ENCODE results near the gene ANKMY2. TPM values are rescaled to one million over a fixed set of nuclear protein-coding genes. Genes with fewer than 3 reads are reported as not detected.
"Not testable (repeated sequence)": the region's sequence is repeated elsewhere in the genome, so short reads cannot be mapped to it uniquely, and the experiment has no call there.

The ANKMY2 gene
- total and polyA plus RNA-seq, 5 donors from 2014 or later, result 12.1 to 24.2 (median 19.2) TPM

DNA sequence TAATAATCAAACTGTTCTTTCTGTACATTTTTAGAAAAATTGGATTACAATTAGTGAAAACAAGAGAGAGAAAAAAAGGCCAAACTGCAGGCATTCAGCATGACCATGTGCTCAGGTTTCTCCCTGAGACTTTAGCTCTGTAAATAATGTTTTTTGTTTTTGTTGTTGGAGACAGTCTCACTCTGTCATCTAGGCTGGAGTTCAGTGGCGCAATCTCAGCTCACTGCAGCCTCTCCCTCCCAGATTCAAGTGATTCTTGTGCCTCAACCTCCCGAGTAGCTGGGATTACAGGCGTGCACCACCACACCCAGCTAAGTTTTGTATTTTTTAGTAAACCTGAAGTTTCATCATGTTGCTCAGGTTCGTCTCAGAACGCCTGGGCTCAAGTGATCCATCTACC is 23.4 kb upstream of the ANKMY2 start:
- Histone ChIP-seq H3K27ac (ENCODE audit: insufficient read depth, low read length, poor library complexity, severe bottlenecking) (no peak overlapping the region), H3K9me3 (ENCODE audit: control insufficient read depth in 2 of 2, low read length in 2 of 2) (no peaks in the 10 kb centered on the region), H3K36me3 (ENCODE audit: control insufficient read depth, insufficient read depth, low read length) (peaks cover 15% of the 10 kb centered on the region), H3K4me1 (ENCODE audit: control insufficient read depth, insufficient read depth, low read length, poor library complexity, severe bottlenecking) (no peaks in the 10 kb centered on the region), H3K27me3 (ENCODE audit: control insufficient read depth, insufficient read depth, low read length) (no peaks in the 10 kb centered on the region), H3K4me3 (ENCODE audit: low read depth, low read length) (no peak overlapping the region)
- H3K27ac Mint-ChIP-seq, result no peak overlapping the region
- DNase-seq (no peak), ATAC-seq (ENCODE audit: low read depth in 2 of 2) (no peak)
- peaks cover 13 to 28% (median 20%) of the 10 kb centered on the region in 4 donors for H3K4me1 Mint-ChIP-seq
- H3K27me3 Mint-ChIP-seq, result no peaks in the 10 kb centered on the region
- H3K4me3 Mint-ChIP-seq, result no peak overlapping the region
- peaks cover 51% of the 10 kb centered on the region for H3K36me3 Mint-ChIP-seq
- peaks cover 0 to 4% (median 0%) of the 10 kb centered on the region in 7 donors for H3K9me3 Mint-ChIP-seq

DNA sequence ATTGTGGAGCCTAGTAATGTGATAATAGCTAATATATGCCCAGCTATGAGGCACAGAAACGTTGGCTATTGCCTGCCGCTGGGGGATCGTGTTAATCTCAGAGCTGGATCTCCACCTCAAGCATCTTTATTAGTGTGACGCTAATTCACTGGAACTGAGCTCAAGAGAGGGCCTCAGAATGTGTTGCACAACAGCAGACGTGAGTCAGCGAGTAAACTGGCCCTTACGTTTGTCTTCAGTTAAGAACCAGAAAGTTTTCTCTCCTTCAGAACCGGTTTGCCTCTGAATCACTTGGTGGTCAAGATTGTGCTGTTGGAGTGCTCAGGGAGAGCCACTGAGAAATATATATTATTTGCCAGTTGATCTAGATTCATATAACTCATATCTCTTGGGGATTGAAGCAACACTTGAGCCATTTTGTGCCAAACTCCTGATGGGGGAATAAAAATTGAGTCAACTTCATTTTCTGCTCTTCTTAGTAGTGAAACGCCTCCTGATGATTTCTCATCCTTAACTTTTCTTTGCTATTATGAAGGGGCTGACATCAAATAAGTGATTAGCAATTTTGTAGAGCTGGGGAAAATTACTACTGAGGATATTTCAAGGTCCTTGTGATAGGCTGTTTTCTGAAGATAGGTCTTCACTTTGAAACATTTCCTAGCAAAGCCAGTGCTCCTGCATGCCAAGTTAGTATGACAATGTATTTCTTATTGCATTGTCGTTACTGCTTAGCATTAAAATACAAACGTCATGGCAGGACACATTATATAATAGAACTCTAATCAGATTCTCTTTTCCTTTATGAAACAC is 22.7 kb upstream of the ANKMY2 start:
- peaks cover 0 to 4% (median 0%) of the 10 kb centered on the region in 7 donors for H3K9me3 Mint-ChIP-seq
- ATAC-seq (ENCODE audit: low read depth in 2 of 2), result no peak
- H3K36me3 ChIP-seq (ENCODE audit: control insufficient read depth, insufficient read depth, low read length), result peaks cover 15% of the 10 kb centered on the region
- H3K27me3 Mint-ChIP-seq, result no peaks in the 10 kb centered on the region
- peaks cover 13 to 29% (median 24%) of the 10 kb centered on the region in 4 donors for H3K4me1 Mint-ChIP-seq
- H3K36me3 Mint-ChIP-seq, result peaks cover 50% of the 10 kb centered on the region
- DNase-seq, result no peak
- H3K4me3 Mint-ChIP-seq, result no peak overlapping the region
- H3K27me3 ChIP-seq (ENCODE audit: control insufficient read depth, insufficient read depth, low read length), result no peaks in the 10 kb centered on the region
- no peaks in the 10 kb centered on the region for H3K9me3 ChIP-seq (ENCODE audit: control insufficient read depth in 2 of 2, low read length in 2 of 2)
- no peaks in the 10 kb centered on the region for H3K4me1 ChIP-seq (ENCODE audit: control insufficient read depth, insufficient read depth, low read length, poor library complexity, severe bottlenecking)
- H3K4me3 ChIP-seq (ENCODE audit: low read depth, low read length), result no peak overlapping the region
- H3K27ac Mint-ChIP-seq, result peak overlapping the region in 1 of 3 donors; percentile 49
- no peak overlapping the region for H3K27ac ChIP-seq (ENCODE audit: insufficient read depth, low read length, poor library complexity, severe bottlenecking)

DNA sequence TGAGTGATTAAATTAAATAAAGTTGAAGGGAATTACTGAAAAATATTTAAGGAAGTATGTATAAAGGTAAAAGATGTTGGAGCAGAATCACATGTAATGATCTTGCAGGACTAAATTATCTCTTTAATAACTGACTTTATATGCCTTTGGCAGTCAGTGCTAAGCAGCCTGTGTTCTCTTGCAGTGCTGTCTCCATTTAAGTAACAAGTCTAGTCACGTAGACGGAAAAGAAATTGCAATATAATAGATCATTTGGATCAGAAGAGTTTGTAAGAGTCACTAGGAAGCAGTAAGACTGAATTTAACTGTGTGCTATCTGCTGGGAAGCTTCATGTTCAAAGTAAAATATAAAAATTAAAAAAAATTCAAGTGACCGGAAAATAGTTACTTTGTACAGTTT is 21.8 kb upstream of the ANKMY2 start:
- Mint-ChIP-seq H3K27ac (no peak overlapping the region), H3K4me3 (no peak overlapping the region), H3K27me3 (no peaks in the 10 kb centered on the region), H3K9me3 (peaks cover 0 to 2% (median 0%) of the 10 kb centered on the region in 7 donors), H3K4me1 (peaks cover 17 to 29% (median 29%) of the 10 kb centered on the region in 4 donors), H3K36me3 (peaks cover 44% of the 10 kb centered on the region)
- H3K9me3 ChIP-seq (ENCODE audit: control insufficient read depth in 2 of 2, low read length in 2 of 2), result no peaks in the 10 kb centered on the region
- H3K27ac ChIP-seq (ENCODE audit: insufficient read depth, low read length, poor library complexity, severe bottlenecking), result no peak overlapping the region
- H3K4me1 ChIP-seq (ENCODE audit: control insufficient read depth, insufficient read depth, low read length, poor library complexity, severe bottlenecking), result no peaks in the 10 kb centered on the region
- peaks cover 15% of the 10 kb centered on the region for H3K36me3 ChIP-seq (ENCODE audit: control insufficient read depth, insufficient read depth, low read length)
- DNase-seq (no peak), ATAC-seq (ENCODE audit: low read depth in 2 of 2) (no peak)
- no peaks in the 10 kb centered on the region for H3K27me3 ChIP-seq (ENCODE audit: control insufficient read depth, insufficient read depth, low read length)
- no peak overlapping the region for H3K4me3 ChIP-seq (ENCODE audit: low read depth, low read length)

DNA sequence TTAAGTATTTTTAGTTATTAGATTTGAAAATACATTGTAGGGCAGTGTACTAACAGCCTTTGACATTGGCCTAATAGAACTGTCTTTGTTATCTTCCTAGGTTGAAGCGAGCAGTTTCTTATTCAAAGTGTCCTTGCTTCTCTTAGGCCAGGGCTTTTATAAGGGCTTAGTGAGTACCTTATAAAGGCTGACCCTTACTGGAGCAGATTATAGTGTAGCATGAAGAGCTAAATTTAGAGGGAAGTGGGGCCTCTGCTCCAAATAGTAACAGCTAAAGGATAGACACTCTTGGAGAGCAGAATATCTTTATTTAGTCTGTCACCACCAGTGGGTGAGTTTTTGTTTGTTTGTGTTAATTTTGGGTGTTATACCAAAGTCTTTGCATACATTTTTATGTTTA is 16.4 kb upstream of the ANKMY2 start:
- peaks cover 5% of the 10 kb centered on the region for H3K4me1 ChIP-seq (ENCODE audit: control insufficient read depth, insufficient read depth, low read length, poor library complexity, severe bottlenecking)
- peaks cover 7% of the 10 kb centered on the region for H3K36me3 ChIP-seq (ENCODE audit: control insufficient read depth, insufficient read depth, low read length)
- no peak overlapping the region for H3K27ac ChIP-seq (ENCODE audit: insufficient read depth, low read length, poor library complexity, severe bottlenecking)
- H3K4me3 ChIP-seq (ENCODE audit: low read depth, low read length), result no peak overlapping the region
- Mint-ChIP-seq H3K36me3 (peaks cover 7% of the 10 kb centered on the region), H3K27me3 (no peaks in the 10 kb centered on the region), H3K4me1 (peaks cover 13 to 38% (median 30%) of the 10 kb centered on the region in 4 donors), H3K4me3 (no peak overlapping the region), H3K9me3 (no peaks in the 10 kb centered on the region), H3K27ac (no peak overlapping the region)
- DNase-seq (no peak), ATAC-seq (ENCODE audit: low read depth in 2 of 2) (no peak)
- no peaks in the 10 kb centered on the region for H3K9me3 ChIP-seq (ENCODE audit: control insufficient read depth in 2 of 2, low read length in 2 of 2)
- no peaks in the 10 kb centered on the region for H3K27me3 ChIP-seq (ENCODE audit: control insufficient read depth, insufficient read depth, low read length)

DNA sequence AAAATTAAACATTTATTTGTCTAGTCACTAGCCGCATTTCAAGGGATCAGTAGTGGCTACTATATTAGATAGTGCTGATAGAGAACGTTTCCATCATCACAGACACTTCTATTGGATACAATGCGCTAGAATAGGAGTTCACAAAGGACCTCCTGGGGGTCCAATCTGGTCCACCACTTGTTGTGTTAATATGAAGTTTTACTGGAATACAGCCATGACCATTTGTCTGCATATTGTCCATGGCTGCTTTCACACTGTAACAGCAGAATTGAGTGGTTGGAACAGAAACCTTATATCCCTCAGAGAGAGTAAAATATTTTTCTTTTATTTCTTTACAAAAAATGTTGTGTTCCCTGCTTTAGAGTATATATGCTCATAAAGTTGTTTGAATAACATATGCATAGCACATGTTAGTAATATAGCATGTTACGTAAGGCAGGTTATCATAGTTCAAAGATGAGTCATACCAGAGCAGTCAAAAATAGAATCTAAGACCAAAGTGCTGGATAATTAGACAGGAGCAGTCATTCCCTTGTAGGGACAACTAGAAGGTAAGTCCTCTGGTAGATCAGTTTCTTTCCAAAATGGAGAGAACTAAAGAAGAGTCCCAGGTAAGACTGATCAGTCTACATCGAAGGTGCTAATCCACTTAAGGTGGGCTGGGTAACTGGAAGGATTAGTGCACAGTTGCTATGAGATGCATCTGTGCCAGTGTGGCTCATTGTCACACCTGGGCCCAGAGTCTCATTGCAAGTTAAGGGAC is 15.3 kb upstream of the ANKMY2 start:
- no peak overlapping the region for H3K4me3 Mint-ChIP-seq
- peaks cover 3% of the 10 kb centered on the region for H3K36me3 ChIP-seq (ENCODE audit: control insufficient read depth, insufficient read depth, low read length)
- H3K27ac Mint-ChIP-seq, result no peak overlapping the region
- H3K4me1 Mint-ChIP-seq, result peaks cover 19 to 42% (median 33%) of the 10 kb centered on the region in 4 donors
- ATAC-seq (ENCODE audit: low read depth in 2 of 2), result no peak
- no peaks in the 10 kb centered on the region for H3K9me3 Mint-ChIP-seq
- DNase-seq, result no peak
- no peak overlapping the region for H3K4me3 ChIP-seq (ENCODE audit: low read depth, low read length)
- H3K9me3 ChIP-seq (ENCODE audit: control insufficient read depth in 2 of 2, low read length in 2 of 2), result no peaks in the 10 kb centered on the region
- peaks cover 5% of the 10 kb centered on the region for H3K4me1 ChIP-seq (ENCODE audit: control insufficient read depth, insufficient read depth, low read length, poor library complexity, severe bottlenecking)
- H3K27ac ChIP-seq (ENCODE audit: insufficient read depth, low read length, poor library complexity, severe bottlenecking), result no peak overlapping the region
- no peaks in the 10 kb centered on the region for H3K27me3 Mint-ChIP-seq
- peaks cover 7% of the 10 kb centered on the region for H3K36me3 Mint-ChIP-seq
- no peaks in the 10 kb centered on the region for H3K27me3 ChIP-seq (ENCODE audit: control insufficient read depth, insufficient read depth, low read length)

DNA sequence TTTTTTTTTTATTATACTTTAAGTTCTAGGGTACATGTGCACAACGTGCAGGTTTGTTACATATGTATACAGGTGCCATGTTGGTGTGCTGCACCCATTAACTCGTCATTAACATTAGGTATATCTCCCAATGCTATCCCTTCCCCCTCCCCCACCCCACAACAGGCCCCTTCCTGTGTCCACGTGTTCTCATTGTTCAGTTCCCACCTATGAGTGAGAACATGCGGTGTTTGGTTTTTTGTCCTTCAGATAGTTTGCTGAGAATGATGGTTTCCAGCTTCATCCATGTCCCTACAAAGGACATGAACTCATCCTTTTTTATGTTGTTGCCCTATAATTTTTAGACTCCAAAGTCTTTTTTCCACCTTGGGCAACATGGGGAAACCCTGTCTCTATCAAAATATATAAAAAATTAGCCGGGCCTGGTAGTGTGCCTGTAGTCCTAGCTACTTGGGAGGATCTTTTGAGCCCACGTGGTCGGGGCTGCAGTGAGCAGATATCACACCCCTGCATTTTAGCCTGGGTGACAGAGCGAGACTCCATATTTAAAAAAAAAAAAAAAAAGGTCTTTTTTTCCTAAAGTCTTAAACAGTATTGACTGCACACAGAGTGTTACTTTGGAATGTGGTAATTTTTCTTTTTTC is 14.4 kb upstream of the ANKMY2 start:
- not testable (repeated sequence) for H3K36me3 ChIP-seq (ENCODE audit: control insufficient read depth, insufficient read depth, low read length); H3K27me3 Mint-ChIP-seq; ATAC-seq (ENCODE audit: low read depth in 2 of 2); H3K27me3 ChIP-seq (ENCODE audit: control insufficient read depth, insufficient read depth, low read length); H3K9me3 Mint-ChIP-seq; DNase-seq; H3K27ac Mint-ChIP-seq; H3K36me3 Mint-ChIP-seq; H3K27ac ChIP-seq (ENCODE audit: insufficient read depth, low read length, poor library complexity, severe bottlenecking); H3K9me3 ChIP-seq (ENCODE audit: control insufficient read depth in 2 of 2, low read length in 2 of 2); H3K4me3 Mint-ChIP-seq; H3K4me3 ChIP-seq (ENCODE audit: low read depth, low read length); H3K4me1 ChIP-seq (ENCODE audit: control insufficient read depth, insufficient read depth, low read length, poor library complexity, severe bottlenecking)
- peaks cover 28 to 46% (median 38%) of the 10 kb centered on the region in 4 donors for H3K4me1 Mint-ChIP-seq

DNA sequence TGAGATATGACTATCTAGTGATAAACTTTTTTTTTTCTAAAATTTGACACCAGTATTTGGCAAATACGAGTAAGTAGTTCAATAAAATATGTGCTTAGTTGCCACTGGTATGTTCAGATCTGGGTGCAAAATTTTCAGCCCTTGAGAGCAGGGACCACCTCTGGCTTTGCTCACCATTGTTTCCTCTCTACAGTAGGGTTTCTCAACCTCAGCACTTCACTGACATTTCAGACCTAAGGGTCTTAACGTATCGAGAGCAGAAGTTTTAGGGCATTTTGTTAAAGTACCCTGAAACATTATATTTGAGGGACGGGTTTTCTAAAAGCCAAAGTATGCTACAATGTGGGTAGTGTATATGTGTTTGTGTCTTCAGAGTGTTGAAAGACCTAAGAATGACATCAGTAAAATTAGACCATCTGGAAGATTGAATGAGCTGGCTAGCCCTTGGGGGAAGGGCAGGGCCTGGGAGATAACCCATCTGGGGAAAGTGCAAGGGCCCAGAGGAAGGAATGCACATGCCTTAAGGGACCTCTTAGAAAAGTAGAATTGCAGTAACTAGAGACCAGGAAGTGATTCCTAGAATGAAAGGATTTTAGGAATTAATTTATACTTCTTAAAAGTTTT is 12.2 kb upstream of the ANKMY2 start:
- no peak overlapping the region for H3K27ac ChIP-seq (ENCODE audit: insufficient read depth, low read length, poor library complexity, severe bottlenecking)
- H3K4me1 ChIP-seq (ENCODE audit: control insufficient read depth, insufficient read depth, low read length, poor library complexity, severe bottlenecking), result peaks cover 9% of the 10 kb centered on the region
- DNase-seq (no peak), ATAC-seq (ENCODE audit: low read depth in 2 of 2) (no peak)
- H3K27me3 ChIP-seq (ENCODE audit: control insufficient read depth, insufficient read depth, low read length), result no peaks in the 10 kb centered on the region
- Mint-ChIP-seq H3K4me3 (no peak overlapping the region), H3K36me3 (peaks cover 4% of the 10 kb centered on the region), H3K9me3 (no peaks in the 10 kb centered on the region), H3K27me3 (no peaks in the 10 kb centered on the region), H3K27ac (no peak overlapping the region), H3K4me1 (peaks cover 25 to 41% (median 40%) of the 10 kb centered on the region in 4 donors)
- no peaks in the 10 kb centered on the region for H3K36me3 ChIP-seq (ENCODE audit: control insufficient read depth, insufficient read depth, low read length)
- H3K9me3 ChIP-seq (ENCODE audit: control insufficient read depth in 2 of 2, low read length in 2 of 2), result no peaks in the 10 kb centered on the region
- no peak overlapping the region for H3K4me3 ChIP-seq (ENCODE audit: low read depth, low read length)
